GM20431 (cell line): ENCODE results near the gene PKD1L1.
"Not testable (repeated sequence)": the region's sequence is repeated elsewhere in the genome, so short reads cannot be mapped to it uniquely, and the experiment has no call there.

ENCODE experiments used
- in situ Hi-C: fragments of 300-500 bp; cut with MseI, MboI; formaldehyde crosslinking; loops from one replicate; pipeline ENCODE4 v1.15.0; 2020; ENCODE audit warnings: low sequenced_read_pairs; ENCODE audit not compliant: unreplicated experiment

Gene PKD1L1

DNA sequence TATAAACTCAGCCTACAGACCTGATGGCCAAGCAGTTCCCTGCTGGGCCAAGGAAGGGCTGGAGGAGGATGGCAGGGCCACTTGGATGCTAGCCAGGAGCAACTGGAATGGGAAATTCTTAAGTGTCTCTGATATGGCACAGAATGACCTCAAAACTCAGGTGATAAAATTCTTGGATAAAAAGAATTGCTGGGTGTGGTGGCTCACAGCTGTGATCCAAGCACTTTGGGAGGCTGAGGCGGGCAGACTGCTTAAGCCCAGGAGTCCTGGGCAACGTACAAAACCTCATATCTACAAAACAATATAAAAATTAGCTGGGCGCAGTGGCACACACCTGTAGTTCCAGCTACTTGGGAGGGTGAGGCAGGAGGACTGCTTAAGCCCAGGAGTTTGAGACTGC lies 14.0 kb upstream of the PKD1L1 start:
- in situ Hi-C loops = no loop called here

GRCh38 chr7:47957156-47957555 lies 8.9 kb upstream of the PKD1L1 start:
- in situ Hi-C loops = no loop called here

GRCh38 chr7:47956220-47956619 lies 8.0 kb upstream of the PKD1L1 start:
- in situ Hi-C loops = no loop called here

GRCh38 chr7:47954231-47954911 lies 6.1 kb upstream of the PKD1L1 start:
- in situ Hi-C loops = no loop called here

GRCh38 chr7:47953822-47954221 lies 5.6 kb upstream of the PKD1L1 start:
- in situ Hi-C loops = no loop called here

GRCh38 chr7:47952224-47952623 lies 4.0 kb upstream of the PKD1L1 start:
- in situ Hi-C loops = no loop called here

DNA sequence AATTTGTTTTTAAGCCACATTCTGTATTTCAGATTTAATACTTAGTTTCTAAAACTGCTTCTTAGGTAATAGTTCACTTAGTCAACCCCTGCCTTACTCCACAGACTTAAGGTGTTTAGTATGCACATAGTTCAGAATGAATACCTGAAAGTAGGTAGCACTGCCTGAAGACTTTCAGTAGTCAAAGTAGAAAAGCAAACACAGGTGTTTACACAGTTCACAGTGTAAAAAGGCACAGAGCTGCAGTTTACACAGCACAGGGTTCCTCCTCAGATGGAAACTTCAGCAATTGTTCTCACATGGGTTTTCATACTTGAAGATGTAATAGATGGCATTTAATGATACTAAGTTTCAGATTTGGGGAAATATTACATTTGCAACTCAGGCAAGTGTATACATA lies 3.1 kb upstream of the PKD1L1 start:
- in situ Hi-C loops = no loop called here

DNA sequence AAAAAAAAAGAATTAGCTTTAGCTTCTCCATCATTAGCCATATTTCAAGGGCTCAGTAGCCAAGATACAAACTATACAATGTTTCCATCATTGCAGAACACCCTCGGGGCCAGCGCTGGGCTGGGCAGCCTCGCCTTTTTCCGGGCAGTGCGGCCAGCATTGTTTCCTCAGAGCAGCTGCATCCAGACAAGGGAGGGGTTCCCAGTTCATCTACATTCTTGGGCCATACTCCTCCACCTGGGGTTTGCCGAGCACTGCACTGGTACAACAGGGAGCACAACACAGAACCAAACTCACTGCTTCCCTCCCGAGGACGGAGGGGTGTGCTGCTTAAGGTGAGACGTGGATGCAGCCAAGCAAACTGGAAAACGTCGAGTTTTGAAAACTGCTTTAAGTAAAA lies 2.4 kb upstream of the PKD1L1 start:
- in situ Hi-C loops = no loop called here

- in situ Hi-C loops = no loop called here
Measured at GRCh38 chr7:47949703-47950102, 1.4 kb upstream of the PKD1L1 start.

- in situ Hi-C loops = no loop called here
Measured at GRCh38 chr7:47947355-47947749, 914 bp downstream of the PKD1L1 start.

- in situ Hi-C loops = no loop called here
Measured at GRCh38 chr7:47946581-47947354, 1.5 kb downstream of the PKD1L1 start.

- in situ Hi-C loops = no loop called here
Measured at GRCh38 chr7:47945261-47946015, 2.8 kb downstream of the PKD1L1 start.

DNA sequence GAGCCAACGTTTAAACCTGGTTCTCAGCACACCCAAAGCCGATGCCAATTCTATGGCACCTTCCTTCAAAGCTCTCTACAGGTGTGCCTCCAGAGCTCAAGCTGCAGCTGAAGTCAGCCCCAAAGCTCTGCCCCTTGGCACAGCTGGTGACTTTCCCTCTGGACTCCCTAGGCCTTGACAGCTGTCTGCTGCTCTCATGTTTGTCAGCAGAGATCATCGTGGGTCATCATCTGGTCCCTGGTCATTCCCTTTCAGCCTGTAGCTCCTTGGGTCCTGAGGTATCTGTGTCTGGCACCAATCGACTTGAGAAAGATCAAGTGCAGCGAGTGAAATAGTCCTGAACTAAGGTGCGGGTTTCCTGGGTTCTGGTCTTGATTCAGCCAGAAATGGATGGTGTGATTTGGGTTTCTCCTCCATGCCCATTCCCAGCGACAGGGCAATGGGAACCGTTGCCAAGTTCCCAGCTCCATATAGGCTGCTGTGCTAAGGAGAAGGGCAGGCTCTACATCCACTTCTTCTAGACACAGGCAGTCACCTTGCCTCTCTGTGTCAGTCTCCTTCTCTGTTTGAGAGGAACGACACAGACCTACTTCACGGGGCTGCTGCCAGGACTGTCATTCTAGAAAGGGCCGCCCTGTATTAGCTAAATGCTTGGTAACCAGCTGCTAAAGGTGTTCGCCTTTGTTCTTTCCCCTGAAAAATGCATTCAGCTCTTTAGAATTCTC lies 3.6 kb downstream of the PKD1L1 start:
- in situ Hi-C loops = no loop called here

GRCh38 chr7:47943676-47944474 lies 4.4 kb downstream of the PKD1L1 start:
- in situ Hi-C loops = no loop called here

DNA sequence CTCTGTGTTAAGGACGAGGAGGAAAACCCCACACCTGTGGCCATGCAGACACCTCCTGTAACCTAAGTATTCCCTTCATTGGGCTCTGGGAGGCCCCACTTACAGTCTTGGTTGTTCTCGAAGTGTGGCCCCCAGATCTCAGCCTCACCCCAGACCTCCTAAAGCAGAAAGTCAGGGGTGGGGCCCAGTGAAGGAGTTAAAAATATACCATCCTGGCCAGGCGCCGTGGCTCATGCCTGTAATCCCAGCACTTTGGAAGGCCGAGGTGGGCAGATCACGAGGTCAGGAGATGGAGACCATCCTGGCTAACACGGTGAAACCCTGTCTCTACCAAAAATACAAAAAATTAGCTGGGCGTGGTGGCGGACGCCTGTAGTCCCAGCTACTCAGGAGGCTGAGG lies 5.6 kb downstream of the PKD1L1 start:
- in situ Hi-C loops = not testable (repeated sequence)

DNA sequence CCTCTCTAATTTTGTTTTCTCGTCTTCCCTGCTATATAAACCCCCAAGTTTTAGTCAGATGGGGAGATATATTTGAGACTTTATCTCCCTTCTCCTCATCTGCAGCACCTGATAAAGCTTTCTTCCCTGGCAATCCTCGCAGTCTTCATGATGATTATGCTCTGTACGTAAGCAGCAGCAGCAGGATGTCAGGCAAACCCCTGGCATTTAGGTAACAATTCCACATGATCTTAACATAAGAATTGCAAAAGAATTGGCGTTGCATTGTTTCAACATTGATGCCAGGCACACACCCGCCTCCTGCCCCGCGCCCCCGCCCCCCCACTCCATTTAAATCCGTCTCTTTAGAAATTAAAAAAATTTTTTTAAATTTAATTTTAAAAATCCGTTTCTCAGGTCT lies 6.1 kb downstream of the PKD1L1 start:
- in situ Hi-C loops = no loop called here

DNA sequence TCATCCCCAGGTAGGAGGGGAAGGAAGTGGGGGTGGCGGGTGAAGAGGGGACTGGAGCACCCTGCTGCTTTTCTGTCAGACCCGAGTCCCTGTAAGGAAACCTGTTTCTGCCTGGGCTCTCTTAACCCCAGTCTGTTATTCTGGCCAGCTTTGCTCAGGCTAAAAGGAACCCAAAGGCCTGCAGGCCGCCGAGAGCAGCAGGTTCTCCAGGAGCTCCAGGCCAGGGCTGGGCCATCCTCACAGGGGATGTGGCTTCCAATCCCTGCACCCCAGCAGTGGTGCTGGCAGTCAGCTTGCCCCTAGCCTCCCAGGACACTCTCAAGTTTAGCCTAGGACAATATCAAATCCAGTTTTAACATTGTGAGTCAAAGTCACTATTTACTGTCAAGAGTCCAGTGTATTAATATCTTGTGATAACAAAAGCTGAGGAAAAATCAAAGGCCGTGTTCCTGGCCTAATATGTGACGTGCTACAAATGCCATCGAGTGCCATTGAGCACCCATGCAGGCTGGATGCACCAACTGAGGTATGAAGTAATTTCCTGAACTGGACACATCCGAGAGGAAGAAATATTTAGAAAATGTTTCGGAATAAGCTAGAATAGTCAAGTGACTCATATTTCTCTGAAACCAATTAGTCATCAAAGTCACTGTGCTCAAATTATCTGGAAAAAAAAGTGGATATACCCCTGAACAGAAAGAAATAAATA lies 7.0 kb downstream of the PKD1L1 start:
- in situ Hi-C loops = no loop called here

DNA sequence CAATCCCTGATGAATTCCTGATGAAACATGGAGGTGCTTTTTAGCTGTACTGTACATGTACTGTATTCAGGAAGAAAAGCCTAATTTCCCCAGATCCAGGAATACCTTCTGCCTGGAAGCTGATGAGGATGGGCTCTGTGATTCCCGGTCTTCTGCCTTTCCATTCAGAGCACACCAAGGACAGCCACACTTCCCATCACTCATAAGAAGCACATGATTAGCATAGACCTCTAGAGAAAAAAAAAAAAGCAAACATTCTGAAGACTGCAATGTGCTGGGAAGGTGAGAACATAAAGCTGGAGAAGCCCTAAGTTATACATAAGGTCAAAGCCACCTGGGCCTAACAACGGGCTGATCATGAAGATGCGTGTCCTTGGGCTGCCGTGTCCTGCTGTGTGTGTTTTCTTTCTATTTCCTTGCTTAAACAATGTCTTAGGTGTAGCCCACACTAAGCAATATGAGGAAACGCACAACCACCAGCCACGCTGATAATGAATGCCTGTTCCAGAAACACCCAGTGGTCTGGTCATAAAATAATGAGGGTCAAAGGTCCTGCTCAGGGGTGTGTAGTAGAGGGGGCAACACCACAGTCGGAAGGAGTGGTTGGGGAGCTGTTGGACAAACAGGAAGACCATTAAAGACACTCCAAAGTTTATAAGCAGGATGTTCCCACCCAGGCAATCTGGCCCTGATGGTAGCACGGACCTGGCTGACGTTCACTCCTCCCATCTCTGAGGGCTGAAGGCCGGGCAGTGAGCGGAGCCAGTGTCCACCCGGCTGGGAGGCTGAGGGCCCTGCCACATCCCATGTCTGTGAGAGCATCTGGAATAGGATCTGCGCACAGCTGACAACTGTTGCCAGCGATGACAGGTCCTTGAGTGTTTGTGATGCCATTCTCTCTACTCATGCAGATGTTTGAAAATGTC lies 7.9 kb downstream of the PKD1L1 start:
- in situ Hi-C loops = no loop called here
